HG03175 (cell line): ENCODE measurements around the gene BMP2K.
"Not testable (repeated sequence)": the region's sequence is repeated elsewhere in the genome, so short reads cannot be mapped to it uniquely, and the experiment has no call there.

Experiments used
- ATAC-seq: cut with Tn5 transposase; IDR thresholded peaks from one replicate; pipeline ENCODE4 v1.9.1; 2021; ENCODE audit warnings: mild to moderate bottlenecking, moderate library complexity; ENCODE audit not compliant: unreplicated experiment

The BMP2K gene

GRCh38 chr4:78787392-78788006, 11.3 kb downstream of the BMP2K start:
- no peak for ATAC-seq

- ATAC-seq, result no peak
Observed at GRCh38 chr4:78788007-78788889, 12.1 kb downstream of the BMP2K start.

GRCh38 chr4:78795594-78796416, 19.7 kb downstream of the BMP2K start:
- not testable (repeated sequence) for ATAC-seq

GRCh38 chr4:78796526-78796925, 20.4 kb downstream of the BMP2K start:
- no peak for ATAC-seq

- ATAC-seq, result no peak
Observed at GRCh38 chr4:78797777-78798284, 21.7 kb downstream of the BMP2K start.

- ATAC-seq, result peak; percentile 53
Observed at GRCh38 chr4:78799551-78800495, 23.7 kb downstream of the BMP2K start.

GRCh38 chr4:78800965-78801364, 24.8 kb downstream of the BMP2K start:
- no peak for ATAC-seq

- no peak for ATAC-seq
Observed at GRCh38 chr4:78803983-78804382, 27.8 kb downstream of the BMP2K start.

GRCh38 chr4:78806943-78807460, 30.9 kb downstream of the BMP2K start:
- no peak for ATAC-seq

GRCh38 chr4:78809295-78809694, 33.1 kb downstream of the BMP2K start:
- no peak for ATAC-seq

GRCh38 chr4:78809928-78810835, 34.0 kb downstream of the BMP2K start:
- no peak for ATAC-seq

- no peak for ATAC-seq
Observed at GRCh38 chr4:78811034-78811433, 34.9 kb downstream of the BMP2K start.

GRCh38 chr4:78818530-78819079, 42.5 kb downstream of the BMP2K start:
- no peak for ATAC-seq

GRCh38 chr4:78824001-78824400, 47.9 kb downstream of the BMP2K start:
- ATAC-seq, result no peak

GRCh38 chr4:78827191-78827590, 51.0 kb downstream of the BMP2K start:
- ATAC-seq, result no peak

GRCh38 chr4:78829296-78829695, 53.1 kb downstream of the BMP2K start:
- ATAC-seq, result no peak

- ATAC-seq, result not testable (repeated sequence)
Observed at GRCh38 chr4:78839676-78840075, 63.5 kb downstream of the BMP2K start.

- not testable (repeated sequence) for ATAC-seq
Observed at GRCh38 chr4:78840286-78840685, 64.1 kb downstream of the BMP2K start.

- peak; percentile 79 for ATAC-seq
Observed at GRCh38 chr4:78845472-78845871, 69.3 kb downstream of the BMP2K start.
